K562 (cell line): Measurements from ENCODE around the gene GINS2. TPM values are rescaled to one million over a fixed set of nuclear protein-coding genes. Genes with fewer than 3 reads are reported as not detected.

Experiments
- GABPB1 ChIP-seq: sonication (generic); formaldehyde crosslinking; IDR thresholded peaks from 2 replicates; pipeline ENCODE4 v1.8.0; 2022; ENCODE audit warnings: mild to moderate bottlenecking, missing genetic modification reagents
- HLTF ChIP-seq: fragments of 450-650 bp; IDR thresholded peaks from 2 replicates; pipeline ENCODE4 v1.6.1; 2016
- KDM5B ChIP-seq: fragments of 200-600 bp; sonication (generic); IDR thresholded peaks from 2 replicates; pipeline ENCODE4 v1.6.1; 2012; ENCODE audit warnings: low read depth, mild to moderate bottlenecking, moderate library complexity, low read length, control low read depth, inconsistent platforms; ENCODE audit not compliant: insufficient replicate concordance
- NFYB ChIP-seq: IDR thresholded peaks from 2 replicates; pipeline ENCODE4 v1.6.1; 2011; ENCODE audit warnings: mild to moderate bottlenecking, moderate library complexity; ENCODE audit not compliant: insufficient read length; ENCODE audit errors: extremely low read depth
- POLR2H ChIP-seq: IDR thresholded peaks from 2 replicates; pipeline ENCODE4 v1.6.1; 2016; ENCODE audit warnings: missing genetic modification characterization, low read depth, mild to moderate bottlenecking, control low read depth, missing compliant biosample characterization, moderate library complexity
- SMAD3 ChIP-seq: fragments of 450-650 bp; formaldehyde crosslinking; conservative IDR thresholded peaks from 2 replicates; pipeline ENCODE4 v1.4.0; 2020; ENCODE audit warnings: mild to moderate bottlenecking
- U2AF2 ChIP-seq: fragments of 200-400 bp; formaldehyde crosslinking; optimal IDR thresholded peaks from 2 replicates; pipeline ENCODE3; 2017; ENCODE audit warnings: low read depth, mild to moderate bottlenecking, low read length
- ZFX ChIP-seq: sonication (generic); formaldehyde crosslinking; IDR thresholded peaks from 2 replicates; pipeline ENCODE4 v1.8.0; 2022; ENCODE audit warnings: mild to moderate bottlenecking, missing genetic modification reagents, moderate library complexity
- polyA plus RNA-seq, 8 experiments: library from polyadenylated mRNA; depleted of rRNA in 4 of 8; stranded (reverse) in 5 of 8; unstranded in 3 of 8; fragments of >200 nt; fragmentation: Nextera tagmentation in 2 of 8; fragmentation: Illumina TruSeq in 1 of 8; extraction: Ambion mirVana in 2 of 8; extraction: Trizol in 1 of 8; gene quantifications; 2 replicates each; pipeline versions ENCODE4 v1.2.1 to v1.2.3, GENCODE V29; 2011 to 2014; ENCODE audit warnings: inconsistent platforms in 1 of 8, missing spikeins in 1 of 8
- total RNA-seq, 7 experiments: library from RNA; depleted of rRNA in 6 of 7; stranded (reverse); fragments of >200 nt in 6 of 7; fragmentation: Illumina TruSeq in 2 of 7; extraction: Trizol in 2 of 7; gene quantifications; 2 replicates each; pipeline versions ENCODE4 v1.2.1 to v1.2.3, GENCODE V29; 2011 to 2021; ENCODE audit warnings: low replicate concordance in 1 of 7
- TF ChIP-seq, protein P1 (sequence below): fragments of 250-450 bp; sonication (Bioruptor Pico); IDR thresholded peaks from 2 replicates; pipeline ENCODE4 v1.4.0; 2020; ENCODE audit warnings: mild to moderate bottlenecking, moderate library complexity
- TF ChIP-seq, protein P2 (sequence below): fragments of 450-650 bp; IDR thresholded peaks from 2 replicates; pipeline ENCODE4 v1.6.1; 2017; ENCODE audit warnings: mild to moderate bottlenecking, moderate library complexity
- TF ChIP-seq, protein P3 (sequence below), 2 experiments: IDR thresholded peaks in 1 of 2; conservative IDR thresholded peaks in 1 of 2; 2 replicates each; pipeline ENCODE4 v1.6.1; 2016; ENCODE audit warnings: low read depth in 2 of 2, mild to moderate bottlenecking in 1 of 2, missing compliant biosample characterization in 1 of 2, missing genetic modification characterization in 1 of 2, moderate library complexity in 1 of 2
- TF ChIP-seq, protein P4 (sequence below): sonication (generic); formaldehyde crosslinking; IDR thresholded peaks from 2 replicates; pipeline ENCODE4 v1.8.0; 2022; ENCODE audit warnings: mild to moderate bottlenecking, missing genetic modification reagents

The GINS2 gene
- total and polyA plus RNA-seq, 9 of the 15 experiments (the other 6 are each of a cell fraction or from before 2014, with no cell fraction given): 40.4 to 76.2 (median 44.6) TPM

DNA sequence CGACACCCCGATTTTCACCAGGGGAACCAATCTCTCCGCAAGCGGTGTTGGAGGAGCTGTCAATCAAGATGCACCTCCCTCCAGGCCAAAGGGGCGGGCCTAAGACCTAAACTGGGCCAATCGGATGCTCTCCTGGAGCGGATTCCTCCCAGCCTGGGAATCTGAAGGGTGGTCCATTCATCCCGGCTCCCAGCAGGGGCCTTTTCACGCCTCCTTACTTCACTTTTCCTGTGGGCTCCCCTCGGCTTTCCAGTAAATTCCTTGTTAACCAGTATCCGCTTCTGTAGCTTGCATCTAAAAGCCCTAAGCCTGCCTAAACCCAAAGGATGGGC is 45.1 kb upstream of the GINS2 start (continued):
- TF ChIP-seq, protein P1, sequence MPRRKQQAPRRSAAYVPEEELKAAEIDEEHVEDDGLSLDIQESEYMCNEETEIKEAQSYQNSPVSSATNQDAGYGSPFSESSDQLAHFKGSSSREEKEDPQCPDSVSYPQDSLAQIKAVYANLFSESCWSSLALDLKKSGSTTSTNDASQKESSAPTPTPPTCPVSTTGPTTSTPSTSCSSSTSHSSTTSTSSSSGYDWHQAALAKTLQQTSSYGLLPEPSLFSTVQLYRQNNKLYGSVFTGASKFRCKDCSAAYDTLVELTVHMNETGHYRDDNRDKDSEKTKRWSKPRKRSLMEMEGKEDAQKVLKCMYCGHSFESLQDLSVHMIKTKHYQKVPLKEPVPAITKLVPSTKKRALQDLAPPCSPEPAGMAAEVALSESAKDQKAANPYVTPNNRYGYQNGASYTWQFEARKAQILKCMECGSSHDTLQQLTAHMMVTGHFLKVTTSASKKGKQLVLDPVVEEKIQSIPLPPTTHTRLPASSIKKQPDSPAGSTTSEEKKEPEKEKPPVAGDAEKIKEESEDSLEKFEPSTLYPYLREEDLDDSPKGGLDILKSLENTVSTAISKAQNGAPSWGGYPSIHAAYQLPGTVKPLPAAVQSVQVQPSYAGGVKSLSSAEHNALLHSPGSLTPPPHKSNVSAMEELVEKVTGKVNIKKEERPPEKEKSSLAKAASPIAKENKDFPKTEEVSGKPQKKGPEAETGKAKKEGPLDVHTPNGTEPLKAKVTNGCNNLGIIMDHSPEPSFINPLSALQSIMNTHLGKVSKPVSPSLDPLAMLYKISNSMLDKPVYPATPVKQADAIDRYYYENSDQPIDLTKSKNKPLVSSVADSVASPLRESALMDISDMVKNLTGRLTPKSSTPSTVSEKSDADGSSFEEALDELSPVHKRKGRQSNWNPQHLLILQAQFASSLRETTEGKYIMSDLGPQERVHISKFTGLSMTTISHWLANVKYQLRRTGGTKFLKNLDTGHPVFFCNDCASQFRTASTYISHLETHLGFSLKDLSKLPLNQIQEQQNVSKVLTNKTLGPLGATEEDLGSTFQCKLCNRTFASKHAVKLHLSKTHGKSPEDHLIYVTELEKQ: no peak
- TF ChIP-seq POLR2H (tag) (no peak), NFYB (peak; percentile 57), ZFX (CRISPR knock-in tag) (no peak), HLTF (no peak), KDM5B (peak; percentile 45), SMAD3 (CRISPR knock-in tag) (no peak), U2AF2 (no peak), GABPB1 (CRISPR knock-in tag) (0 out of 2 replicates have a peak, but pooled peaks have one; percentile 34)
- TF ChIP-seq, protein P2, sequence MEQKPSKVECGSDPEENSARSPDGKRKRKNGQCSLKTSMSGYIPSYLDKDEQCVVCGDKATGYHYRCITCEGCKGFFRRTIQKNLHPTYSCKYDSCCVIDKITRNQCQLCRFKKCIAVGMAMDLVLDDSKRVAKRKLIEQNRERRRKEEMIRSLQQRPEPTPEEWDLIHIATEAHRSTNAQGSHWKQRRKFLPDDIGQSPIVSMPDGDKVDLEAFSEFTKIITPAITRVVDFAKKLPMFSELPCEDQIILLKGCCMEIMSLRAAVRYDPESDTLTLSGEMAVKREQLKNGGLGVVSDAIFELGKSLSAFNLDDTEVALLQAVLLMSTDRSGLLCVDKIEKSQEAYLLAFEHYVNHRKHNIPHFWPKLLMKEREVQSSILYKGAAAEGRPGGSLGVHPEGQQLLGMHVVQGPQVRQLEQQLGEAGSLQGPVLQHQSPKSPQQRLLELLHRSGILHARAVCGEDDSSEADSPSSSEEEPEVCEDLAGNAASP: no peak
- TF ChIP-seq, protein P3, sequence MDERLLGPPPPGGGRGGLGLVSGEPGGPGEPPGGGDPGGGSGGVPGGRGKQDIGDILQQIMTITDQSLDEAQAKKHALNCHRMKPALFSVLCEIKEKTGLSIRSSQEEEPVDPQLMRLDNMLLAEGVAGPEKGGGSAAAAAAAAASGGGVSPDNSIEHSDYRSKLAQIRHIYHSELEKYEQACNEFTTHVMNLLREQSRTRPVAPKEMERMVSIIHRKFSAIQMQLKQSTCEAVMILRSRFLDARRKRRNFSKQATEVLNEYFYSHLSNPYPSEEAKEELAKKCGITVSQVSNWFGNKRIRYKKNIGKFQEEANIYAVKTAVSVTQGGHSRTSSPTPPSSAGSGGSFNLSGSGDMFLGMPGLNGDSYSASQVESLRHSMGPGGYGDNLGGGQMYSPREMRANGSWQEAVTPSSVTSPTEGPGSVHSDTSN (CRISPR knock-in tag; IDR thresholded peaks at IDR 0.05; ENCODE audit: low read depth): peak; percentile 81
- TF ChIP-seq, protein P3 (tag; conservative IDR thresholded peaks at IDR 0.05; ENCODE audit: low read depth): peak; percentile 93
- TF ChIP-seq, protein P4, sequence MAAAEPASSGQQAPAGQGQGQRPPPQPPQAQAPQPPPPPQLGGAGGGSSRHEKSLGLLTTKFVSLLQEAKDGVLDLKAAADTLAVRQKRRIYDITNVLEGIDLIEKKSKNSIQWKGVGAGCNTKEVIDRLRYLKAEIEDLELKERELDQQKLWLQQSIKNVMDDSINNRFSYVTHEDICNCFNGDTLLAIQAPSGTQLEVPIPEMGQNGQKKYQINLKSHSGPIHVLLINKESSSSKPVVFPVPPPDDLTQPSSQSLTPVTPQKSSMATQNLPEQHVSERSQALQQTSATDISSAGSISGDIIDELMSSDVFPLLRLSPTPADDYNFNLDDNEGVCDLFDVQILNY (CRISPR knock-in tag): no peak
